ENCODE results near the gene C17orf67.

The C17orf67 gene, protein sequence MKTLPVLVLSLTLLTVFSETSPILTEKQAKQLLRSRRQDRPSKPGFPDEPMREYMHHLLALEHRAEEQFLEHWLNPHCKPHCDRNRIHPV

DNA sequence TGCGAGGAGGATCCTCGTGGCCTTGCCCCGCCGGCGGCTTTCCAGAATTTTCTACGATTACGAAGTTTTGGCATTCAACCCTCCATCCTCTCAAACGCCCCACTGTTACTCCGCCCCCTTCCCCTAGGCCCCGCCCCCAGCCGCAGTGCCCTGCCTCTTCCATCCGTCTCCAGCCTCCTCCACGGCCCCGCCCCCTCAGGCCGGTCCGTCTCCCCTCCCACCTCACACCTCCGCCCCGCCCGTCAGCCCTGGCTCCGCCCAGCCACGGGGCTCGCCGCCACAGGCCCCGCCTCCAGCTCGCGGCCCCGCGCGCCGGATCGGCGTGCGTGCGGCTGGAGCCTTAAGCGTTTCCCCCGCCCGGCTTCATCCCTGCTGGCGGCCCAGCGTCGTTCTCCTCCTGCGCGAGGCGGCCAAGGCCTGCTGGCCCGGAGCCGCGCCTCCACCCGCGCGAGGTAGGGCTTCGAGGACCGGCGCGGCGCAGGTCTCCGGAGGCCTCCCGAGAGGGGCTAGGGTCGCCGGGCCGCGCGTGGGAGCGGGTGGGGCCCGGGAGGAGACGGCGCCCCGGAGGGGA, at the start of gene C17orf67, which contains the start of gene DGKE:
C17orf67 (minus strand) TSS at position 112 of the 571 bp plus-strand sequence. CDS start 18,110 bp downstream, outside the sequence.
DGKE (plus strand) TSS at position 343 of the 571 bp plus-strand sequence. CDS start 645 bp downstream, outside the sequence.
- peak; percentile 97 to 99 for DNase-seq

DNA sequence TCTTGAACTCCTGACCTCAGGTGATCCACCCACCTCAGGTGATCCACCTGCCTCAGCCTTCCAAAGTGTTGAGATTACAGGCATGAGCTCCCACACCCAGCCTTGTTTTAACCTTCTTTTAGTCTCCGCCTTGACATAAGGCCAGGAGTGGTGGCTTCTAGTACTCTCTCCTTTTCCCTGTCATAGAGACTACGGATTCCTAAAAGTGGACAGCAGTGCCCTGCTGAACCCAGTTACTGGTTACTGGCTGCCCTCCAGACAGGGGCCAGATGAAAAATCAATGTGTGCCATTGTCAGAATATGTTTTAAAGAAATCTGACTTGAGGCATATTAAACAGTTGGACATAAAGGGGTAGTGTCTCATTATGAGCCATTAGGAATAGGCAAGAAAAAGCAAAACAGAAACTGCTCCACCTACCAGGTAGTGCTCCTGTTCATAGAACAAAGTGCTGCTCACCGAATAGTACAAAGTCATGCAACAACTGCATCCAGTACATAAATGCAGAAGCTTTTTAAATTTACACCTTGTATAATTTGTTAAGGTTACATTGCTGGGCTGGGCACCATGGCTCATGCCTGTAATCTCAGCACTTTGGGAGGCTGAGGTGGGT, 48.1 kb upstream of the C17orf67 start:
- no peak for DNase-seq

DNA sequence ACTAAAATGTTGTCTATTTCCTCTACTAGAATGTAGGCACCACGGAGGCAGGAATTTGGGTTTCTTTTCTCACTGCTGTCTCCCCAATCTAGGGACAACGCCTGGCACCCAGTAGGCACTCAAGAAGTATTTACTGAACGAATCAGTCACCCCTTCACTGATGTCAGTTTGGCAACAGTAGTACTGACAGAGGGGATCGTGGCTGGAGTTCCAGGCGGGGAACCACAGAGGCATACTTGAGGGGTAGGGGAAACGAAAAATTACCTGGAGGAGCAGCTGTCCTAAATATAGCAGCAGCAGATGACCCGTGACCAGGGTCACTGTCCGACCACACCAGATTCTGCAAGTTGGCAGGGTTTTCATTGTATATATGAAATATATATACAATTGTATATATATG, 46.9 kb upstream of the C17orf67 start:
- DNase-seq, result no peak

DNA sequence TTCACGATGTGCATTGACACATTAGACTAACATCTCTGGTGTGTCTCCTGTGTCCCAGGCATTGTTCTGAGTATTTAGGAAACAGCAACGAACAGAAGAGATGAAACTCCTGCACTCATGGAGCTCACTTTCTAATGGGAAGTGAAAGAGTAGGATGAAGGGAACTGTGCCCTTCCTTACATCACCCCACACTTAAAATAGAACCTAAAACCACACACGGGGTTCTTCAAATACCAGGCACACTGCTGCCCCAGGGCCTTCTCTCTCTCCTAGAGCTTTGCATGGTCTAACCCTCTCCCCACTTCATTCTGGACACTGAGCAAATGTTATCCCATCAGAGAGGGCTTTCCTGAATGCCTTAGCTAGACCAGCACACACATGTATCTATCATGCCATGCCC, 46.4 kb upstream of the C17orf67 start:
- DNase-seq, result no peak

DNA sequence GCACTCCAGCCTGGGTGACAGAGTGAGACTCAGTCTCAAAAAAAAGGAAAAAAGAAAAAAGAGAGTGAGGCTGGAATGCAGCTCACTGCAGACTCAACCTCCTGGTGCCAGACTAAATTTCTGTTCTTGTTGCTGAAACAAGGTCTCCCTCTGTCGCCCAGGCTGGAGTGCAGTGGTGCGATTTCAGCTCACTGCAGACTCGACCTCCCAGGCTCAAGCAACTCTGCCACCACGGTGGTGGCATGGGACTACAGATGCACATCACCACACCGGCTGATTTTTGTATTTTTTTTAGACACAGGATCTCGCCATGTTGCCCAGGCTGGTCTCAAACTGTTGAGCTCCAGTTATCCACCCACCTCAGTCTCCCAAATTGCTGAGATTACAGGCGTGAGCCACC, 45.6 kb upstream of the C17orf67 start:
- DNase-seq, result no peak

DNA sequence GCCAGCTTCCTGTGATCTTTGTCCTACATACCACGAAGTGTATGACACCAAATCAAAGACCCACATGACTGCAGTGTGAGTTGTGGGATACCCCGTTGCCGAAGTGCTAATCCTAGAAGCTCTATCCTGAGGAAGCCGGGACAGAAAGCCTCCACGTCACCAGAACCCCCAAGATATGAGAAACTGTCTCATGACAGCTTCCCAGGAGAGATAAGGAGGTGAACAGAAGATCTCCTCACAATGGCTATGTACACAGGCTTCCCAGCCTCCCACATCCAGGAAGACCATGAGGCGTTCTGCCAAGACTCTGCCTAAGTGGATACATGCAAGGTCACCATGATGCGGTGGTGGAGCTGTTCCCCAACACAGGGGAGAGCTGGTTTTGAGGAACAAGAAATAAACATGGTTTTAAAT, 43.1 kb upstream of the C17orf67 start:
- no peak for DNase-seq

DNA sequence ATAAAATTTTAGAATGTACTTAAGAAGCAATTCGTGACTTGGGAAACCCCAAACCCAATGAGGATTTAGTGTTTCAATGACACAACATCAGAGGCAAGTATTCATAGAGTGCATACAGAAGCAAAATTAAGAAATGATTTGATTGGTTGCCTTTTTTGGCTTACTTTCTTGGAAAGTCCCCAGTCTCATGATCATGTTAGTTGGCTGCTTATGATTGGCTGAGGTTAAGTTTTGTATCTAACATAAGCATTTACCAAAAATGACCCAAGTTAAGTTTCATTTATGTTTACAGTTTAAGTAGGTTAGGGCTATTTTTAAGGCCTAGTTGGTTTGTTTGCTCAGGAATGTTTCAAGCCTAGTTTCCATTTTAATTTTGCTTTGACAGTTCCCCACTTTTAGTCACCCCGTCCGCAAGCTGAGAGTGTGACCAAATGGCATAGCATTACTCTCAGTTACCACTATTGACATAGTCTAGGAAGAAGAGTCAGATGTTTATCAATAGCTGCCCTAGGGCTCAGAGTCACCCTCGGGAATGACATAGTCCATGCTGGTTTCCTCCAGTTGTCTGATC, 36.4 kb upstream of the C17orf67 start:
- no peak for DNase-seq

DNA sequence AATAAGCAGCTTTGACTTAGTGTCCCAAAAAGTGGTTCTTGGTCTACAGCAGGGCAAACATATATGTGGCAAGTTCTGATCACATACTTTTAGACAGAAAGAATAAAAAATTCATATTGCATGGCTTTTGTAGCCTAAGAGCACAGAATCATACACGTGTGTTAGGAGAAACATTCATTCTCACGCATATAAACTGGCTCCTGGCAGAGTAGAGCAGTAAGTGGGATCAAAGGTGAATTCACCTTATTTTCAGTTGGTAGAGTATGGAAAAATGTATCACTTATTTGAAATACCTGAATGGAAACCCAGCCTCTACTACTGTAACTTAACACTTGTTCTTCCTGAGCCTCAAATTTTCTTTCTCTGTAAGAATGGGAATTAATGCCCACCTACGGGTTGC, 35.0 kb upstream of the C17orf67 start:
- no peak for DNase-seq

DNA sequence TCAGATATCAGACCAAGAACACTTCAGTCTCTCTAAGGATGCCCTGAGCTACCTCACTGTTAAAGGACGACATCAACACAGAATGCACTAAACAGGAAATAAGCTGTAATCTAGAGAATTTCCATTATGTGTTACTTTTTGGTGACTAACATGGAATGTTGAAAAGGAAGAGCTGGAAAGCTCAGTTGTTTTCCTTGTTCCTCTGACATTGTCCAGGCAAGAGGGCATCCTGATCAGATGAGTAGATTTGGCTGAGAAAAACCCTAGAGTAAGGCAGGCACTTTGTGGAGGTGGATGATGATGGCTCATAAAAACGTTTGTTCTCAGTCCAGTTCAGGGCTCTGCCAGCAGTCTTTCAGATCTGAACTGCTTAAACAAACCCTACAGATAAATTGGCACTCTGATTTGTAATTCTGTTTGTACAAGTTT, 34.2 kb upstream of the C17orf67 start:
- DNase-seq, result no peak

DNA sequence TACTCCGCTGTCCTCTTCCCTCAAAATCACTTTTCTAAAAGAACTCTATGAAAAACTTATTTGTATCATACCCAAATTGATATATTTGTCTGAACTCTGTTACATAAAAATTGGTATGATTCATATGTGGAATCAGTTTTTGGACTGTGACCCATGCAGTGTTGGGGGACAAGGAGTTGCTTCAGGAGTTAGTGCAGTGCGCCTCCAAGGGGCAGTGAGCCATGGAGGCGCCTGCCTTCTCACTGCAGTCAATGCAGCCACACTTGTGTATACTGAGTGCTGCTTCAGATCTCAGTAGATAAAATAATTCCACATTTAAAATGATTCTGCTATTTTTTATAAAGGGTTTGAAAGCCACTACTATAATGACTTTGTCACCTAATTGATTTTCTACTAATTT, 32.8 kb upstream of the C17orf67 start:
- no peak for DNase-seq

DNA sequence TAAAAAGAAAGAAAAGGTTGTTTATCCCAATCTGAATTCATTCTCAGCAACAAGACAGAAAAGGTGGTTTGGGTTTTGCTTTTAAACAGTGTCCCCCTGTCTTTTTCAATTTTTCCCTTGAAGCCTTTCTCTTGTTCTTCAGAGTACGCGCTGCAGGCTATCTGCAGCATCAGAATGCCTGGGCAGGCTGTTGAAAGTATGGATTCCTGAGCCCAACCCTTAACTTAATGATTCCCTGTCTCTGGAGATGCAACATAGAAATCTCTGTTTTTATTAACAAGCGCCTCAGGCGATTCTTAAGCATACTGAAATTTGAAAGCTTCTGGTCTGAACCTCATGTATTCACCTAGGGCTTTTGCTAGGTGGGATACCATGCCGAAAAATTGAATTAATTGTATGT, 32.4 kb upstream of the C17orf67 start:
- DNase-seq, result no peak

DNA sequence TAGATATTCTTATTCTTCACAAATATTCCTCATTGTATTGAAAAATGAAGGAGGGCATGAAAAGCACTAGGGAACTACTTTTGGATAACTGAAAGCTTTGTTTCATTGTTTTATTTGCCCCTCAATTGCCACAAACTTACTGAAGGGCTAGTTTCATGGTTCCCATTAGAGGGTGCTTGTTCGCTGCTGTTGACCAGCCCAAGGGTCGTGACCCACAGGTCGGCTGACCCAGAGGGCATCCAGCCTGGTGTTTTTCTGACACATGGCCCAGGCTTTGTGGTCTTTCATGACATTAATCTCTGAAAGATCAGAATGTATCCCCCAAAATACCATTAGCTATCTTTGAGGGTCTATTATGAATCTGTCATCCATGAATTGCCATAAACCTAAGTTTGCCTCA, 30.3 kb upstream of the C17orf67 start:
- DNase-seq, result no peak

DNA sequence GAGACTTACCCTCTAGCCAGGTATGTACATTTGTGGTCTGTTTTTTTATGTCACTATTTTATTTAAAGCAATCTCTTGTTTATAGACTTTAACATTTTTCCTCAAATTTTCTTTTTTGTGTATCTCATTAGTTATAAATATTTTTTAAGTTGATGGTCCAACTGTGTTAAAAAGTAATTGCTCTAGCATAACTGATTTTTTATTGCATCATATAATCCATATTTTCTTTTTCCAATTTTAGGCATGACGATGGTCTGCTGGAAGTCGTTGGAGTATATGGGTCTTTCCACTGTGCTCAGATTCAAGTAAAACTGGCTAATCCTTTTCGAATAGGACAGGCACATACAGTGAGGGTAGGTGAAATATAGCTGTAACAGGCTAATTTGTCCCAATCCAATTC, 28.2 kb upstream of the C17orf67 start:
- no peak for DNase-seq

DNA sequence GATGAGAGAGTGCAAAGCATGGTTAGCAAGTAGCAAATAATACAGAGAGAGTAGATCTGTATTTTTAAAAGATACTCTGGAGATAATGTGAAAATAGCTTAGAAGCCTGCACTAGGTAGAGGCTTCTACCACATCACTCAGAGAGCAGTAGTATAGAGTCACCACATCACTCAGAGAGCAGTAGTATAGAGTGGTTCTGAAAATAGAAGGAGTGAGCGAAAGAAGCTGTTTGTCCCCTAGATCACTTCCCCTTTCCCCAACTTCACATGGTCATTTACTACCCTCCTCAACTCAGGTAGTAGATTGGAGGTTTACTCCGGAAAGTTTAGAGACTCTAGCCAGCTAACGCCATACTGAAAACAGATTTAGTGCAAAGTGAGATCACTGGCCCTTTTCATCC, 17.3 kb upstream of the C17orf67 start:
- no peak for DNase-seq

DNA sequence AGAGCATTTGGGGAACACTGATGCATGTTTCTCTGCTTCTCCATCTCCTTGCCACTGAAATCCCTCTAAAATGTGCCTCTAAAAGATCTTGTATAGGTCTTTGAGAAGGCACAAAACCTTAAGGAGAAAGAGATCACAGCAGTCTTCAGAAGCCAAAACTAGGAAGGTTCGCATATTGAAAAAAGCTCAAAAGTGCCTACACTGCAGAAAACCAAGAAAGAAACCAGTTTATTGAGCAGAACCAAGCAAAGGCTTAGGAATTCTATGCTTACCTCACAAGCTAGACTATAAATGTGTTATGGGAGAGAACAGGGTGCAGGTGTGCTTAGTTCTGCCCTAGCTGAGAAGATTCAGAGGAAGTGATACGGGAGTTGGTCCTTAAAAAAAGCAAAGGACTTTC, 16.9 kb upstream of the C17orf67 start:
- no peak for DNase-seq

DNA sequence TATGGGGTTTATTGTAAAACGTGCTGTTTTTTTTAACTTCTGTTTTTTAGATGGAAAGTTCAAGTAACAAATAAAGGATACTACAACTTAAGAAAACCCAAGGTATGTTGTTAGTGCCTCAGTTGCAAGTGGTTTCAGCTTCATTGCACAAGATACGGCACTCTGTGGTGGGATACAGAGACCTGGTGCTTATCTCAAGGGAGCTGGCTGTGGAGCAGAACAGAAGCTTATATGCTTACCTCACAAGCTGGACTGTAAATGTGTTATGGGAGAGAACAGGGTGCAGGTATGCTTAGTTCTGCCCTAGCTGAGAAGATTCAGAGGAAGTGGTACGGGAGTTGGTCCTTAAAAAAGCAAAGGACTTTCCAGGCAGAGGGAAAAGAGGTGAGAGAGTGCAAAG, 15.4 kb upstream of the C17orf67 start:
- no peak for DNase-seq

DNA sequence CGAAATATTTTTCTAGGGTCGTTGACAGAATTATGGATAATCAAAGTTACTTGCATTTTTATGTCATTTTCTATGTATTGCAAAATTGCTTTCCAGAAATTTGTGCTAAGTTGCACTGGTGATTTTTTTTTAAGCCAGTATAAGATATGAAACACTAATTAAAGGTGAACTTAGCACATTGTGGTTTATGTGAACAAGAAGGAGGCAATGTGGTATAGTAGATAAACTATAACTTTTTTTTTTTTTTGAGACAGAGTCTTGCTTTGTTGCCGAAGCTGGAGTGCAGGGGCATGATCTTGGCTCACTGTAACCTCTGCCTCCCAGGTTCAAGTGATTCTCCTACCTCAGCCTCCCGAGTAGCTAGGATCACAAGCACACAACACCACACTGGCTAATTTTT, 13.4 kb upstream of the C17orf67 start:
- DNase-seq, result no peak

DNA sequence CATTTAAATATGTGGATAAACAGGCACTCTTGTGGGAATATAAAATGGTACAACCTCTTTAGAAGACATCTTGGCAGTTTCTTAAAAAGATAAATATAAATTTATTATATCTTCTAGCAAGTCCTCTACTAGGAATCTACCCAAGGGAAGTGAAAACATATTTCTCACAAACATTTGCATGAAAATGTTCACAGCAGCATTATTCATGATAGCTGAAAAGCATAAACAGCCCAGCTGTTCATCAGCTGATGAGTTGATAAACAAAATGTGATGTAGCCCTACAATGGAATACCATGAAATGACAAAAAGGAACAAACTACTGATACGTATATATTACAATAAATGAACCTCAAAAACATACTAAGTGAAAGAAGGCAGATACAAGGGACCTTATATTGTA, 12.2 kb upstream of the C17orf67 start:
- no peak for DNase-seq

DNA sequence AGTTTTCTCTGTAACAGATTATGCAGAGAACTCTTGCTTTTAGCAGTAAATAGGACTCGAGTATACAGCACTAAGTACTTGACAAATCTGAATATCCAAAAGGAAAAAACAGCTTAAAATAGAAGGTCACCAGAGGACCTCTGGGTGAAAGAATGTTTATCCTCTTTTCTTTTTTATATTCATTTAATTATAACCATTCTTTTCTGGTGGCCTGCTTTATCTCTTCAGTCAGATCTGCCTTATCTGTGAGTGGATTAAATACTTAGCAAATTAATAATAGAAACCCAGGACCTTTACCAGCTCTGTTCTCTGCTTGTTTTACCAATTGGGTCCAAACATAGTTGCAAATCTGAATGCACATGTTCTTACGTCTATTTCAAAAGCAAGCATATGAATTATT, 8.9 kb upstream of the C17orf67 start:
- DNase-seq, result no peak

DNA sequence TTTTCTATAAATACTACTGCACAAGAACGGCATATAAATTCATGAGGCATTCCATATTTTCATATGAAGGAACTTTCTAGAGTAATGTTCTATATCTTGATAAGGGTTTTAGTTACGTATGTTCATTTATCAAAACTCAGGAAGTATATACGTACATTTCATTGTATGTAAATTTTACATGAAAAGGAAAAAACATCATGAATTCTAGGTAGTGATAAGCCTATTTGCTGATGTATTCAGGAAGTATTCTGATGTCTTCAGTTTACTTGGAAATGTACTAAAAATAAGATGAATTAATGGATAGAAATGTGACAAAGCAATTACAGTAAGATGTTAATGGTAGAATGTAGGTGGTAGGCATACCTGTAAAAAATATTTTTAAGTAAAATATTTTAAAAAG, 5.0 kb upstream of the C17orf67 start:
- peak in 1 of 2 donors; percentile 5 for DNase-seq

DNA sequence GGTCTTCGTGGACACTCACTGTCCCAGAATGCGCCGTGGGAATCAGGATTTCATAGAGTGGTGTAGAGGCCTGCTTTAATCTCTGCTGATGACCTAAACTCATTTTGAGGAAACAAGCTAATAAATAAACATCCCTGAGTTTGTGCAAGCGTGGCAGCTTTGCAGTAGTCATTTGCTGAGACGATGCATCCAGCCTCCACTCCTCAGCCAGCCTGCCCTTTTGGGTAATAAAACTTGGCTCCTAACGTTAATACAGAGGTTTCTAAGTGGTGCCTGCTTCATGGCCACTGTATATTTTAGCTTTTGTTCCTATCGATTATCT, 1.5 kb upstream of the C17orf67 start:
- DNase-seq, result no peak

DNA sequence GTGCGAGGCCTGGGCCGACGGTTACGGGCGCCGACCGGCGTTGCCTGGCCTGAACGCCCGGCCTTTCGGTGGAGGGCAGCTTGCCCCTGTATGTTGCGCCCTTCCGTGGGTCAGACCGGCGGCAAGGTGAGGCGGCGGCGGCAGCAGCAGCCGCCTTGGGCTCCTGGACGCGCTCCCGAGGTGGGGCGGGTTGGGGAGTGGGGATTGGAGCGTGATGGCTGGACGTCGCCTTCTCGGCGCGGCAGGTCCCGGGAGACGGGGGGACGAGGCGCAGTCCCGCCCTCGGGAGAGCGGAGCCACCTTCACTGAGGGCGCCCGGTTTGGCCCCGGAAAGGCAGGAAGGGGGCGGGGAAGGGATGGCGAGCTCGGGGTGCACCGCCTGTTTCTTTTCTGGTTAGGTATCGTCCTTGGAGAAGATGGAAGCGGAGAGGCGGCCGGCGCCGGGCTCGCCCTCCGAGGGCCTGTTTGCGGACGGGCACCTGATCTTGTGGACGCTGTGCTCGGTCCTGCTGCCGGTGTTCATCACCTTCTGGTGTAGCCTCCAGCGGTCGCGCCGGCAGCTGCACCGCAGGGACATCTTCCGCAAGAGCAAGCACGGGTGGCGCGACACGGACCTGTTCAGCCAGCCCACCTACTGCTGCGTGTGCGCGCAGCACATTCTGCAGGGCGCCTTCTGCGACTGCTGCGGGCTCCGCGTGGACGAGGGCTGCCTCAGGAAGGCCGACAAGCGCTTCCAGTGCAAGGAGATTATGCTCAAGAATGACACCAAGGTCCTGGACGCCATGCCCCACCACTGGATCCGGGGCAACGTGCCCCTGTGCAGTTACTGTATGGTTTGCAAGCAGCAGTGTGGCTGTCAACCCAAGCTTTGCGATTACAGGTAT, 902 bp upstream of the C17orf67 start:
- DNase-seq, result peak; percentile 69 to 76

DNA sequence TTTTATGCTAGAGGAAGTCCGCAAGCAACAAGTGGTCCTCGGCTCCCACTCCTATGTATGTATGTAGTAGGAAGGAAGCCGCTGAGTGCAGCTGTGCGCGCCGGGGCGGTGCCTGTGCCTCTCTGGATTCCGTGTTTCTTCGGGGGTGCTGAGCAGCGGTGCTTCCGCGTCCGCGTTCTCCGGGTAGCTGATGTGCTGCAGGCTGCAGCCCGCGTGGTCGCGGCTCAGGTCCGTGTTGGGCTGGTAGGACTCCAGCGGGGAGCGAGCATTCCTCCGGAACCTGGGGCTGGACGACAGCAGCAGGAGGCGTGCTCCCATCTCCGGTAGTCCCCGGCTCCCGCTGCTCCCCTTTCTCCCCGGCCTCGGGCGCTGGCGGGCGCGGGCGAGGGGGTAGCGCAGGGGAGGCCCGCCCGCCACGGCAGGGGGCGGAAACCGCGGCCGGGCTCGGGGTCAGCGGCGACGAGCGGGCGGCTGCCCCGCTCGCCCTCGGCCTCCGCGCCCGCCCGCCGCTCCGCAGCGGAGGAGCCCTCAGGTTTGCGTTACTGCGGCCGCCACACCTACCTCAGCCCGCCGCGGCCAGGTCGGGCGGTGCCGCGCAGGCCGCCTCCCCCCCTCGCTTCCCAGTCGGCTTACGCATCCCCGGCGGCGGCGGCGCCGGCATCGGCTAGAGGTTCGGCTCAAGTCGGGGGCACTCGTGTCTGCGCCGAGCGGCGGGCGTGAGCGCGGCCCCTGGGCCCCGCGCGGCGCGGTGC, 487 bp downstream of the C17orf67 start:
- DNase-seq, result peak; percentile 57 to 69

Measured in CD4-positive, alpha-beta T cell treated with Interleukin-4 for 1 hour (primary cell).